Ascending aorta (tissue), 2 donors: ENCODE data around the gene CLPSL1. TPM values are rescaled to one million over a fixed set of nuclear protein-coding genes. Genes with fewer than 3 reads are reported as not detected.

Experiments
- DNase-seq, 2 donors: peaks; one replicate each; pipeline ENCODE4 v3.0.0-alpha.2; 2019; ENCODE audit warnings: low spot score in 2 of 2
- H3K27ac ChIP-seq, 2 donors: fragments of 200-600 bp; sonication (generic); one replicate each; pipeline ENCODE4 v1.5.1; 2016 to 2017; ENCODE audit warnings: mild to moderate bottlenecking in 1 of 2
- H3K27me3 ChIP-seq: fragments of 200-600 bp; sonication (generic); one replicate; pipeline ENCODE4 v1.5.1; 2017
- H3K36me3 ChIP-seq, 2 donors: fragments of 200-600 bp; sonication (generic); one replicate each; pipeline ENCODE4 v1.5.1; 2016
- H3K4me1 ChIP-seq, 2 donors: fragments of 200-600 bp; sonication (generic); one replicate each; pipeline ENCODE4 v1.5.1; 2016 to 2017; ENCODE audit warnings: mild to moderate bottlenecking in 1 of 2
- H3K4me3 ChIP-seq, 2 donors: fragments of 200-600 bp; sonication (generic); one replicate each; pipeline ENCODE4 v1.5.1; 2016 to 2017; ENCODE audit warnings: mild to moderate bottlenecking in 1 of 2
- H3K9me3 ChIP-seq, 2 donors: fragments of 200-600 bp; sonication (generic); one replicate each; pipeline ENCODE4 v1.5.1; 2016
- intact Hi-C: fragments of 100-400 bp; cut with DNase I; formaldehyde crosslinking; loops from one replicate; pipeline ENCODE4 v1.15.1; 2023
- total RNA-seq: library from RNA; depleted of rRNA; stranded (reverse); fragments of >200 nt; gene quantifications from one replicate; pipeline ENCODE4 v1.1.0, GENCODE V29; 2016
- TF ChIP-seq, protein P1 (sequence below), 3 experiments: fragments of 200-600 bp in 2 of 3; fragments of 450-650 bp in 1 of 3; sonication (generic) in 2 of 3; IDR thresholded peaks; one replicate each; pipeline ENCODE4 v1.5.1; 2016 to 2019; ENCODE audit warnings: antibody characterized with exemption in 3 of 3, mild to moderate bottlenecking in 1 of 3, moderate library complexity in 1 of 3

Gene CLPSL1
- total RNA-seq, 1 donor from 2014 or later = not detected

DNA sequence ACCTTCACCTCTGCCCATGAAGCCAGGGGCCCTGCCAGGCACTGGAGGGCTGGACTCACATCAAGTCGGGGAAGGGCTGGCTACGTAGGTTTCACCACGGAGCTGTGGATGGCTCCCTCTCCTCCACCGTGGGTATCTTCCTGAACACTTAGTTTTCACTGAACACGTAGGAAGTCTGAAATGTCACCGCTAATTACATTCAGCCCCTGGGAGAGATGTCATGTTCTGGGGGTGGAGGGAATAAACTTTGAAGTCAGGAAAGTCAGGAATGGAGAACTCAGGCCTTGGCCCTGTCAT lies 30.8 kb downstream of the CLPSL1 start:
- intact Hi-C loops = no loop called here
- H3K27me3 ChIP-seq = no peaks in the 10 kb centered on the region
- TF ChIP-seq, protein P1, sequence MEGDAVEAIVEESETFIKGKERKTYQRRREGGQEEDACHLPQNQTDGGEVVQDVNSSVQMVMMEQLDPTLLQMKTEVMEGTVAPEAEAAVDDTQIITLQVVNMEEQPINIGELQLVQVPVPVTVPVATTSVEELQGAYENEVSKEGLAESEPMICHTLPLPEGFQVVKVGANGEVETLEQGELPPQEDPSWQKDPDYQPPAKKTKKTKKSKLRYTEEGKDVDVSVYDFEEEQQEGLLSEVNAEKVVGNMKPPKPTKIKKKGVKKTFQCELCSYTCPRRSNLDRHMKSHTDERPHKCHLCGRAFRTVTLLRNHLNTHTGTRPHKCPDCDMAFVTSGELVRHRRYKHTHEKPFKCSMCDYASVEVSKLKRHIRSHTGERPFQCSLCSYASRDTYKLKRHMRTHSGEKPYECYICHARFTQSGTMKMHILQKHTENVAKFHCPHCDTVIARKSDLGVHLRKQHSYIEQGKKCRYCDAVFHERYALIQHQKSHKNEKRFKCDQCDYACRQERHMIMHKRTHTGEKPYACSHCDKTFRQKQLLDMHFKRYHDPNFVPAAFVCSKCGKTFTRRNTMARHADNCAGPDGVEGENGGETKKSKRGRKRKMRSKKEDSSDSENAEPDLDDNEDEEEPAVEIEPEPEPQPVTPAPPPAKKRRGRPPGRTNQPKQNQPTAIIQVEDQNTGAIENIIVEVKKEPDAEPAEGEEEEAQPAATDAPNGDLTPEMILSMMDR (IDR thresholded peaks at IDR 0.05) = no peak
- no peak for DNase-seq
- H3K4me3 ChIP-seq = no peak overlapping the region
- H3K9me3 ChIP-seq = peaks cover 0 to 4% of the 10 kb centered on the region in 2 donors
- H3K4me1 ChIP-seq = no peaks in the 10 kb centered on the region
- H3K36me3 ChIP-seq = no peaks in the 10 kb centered on the region
- H3K27ac ChIP-seq = no peak overlapping the region

DNA sequence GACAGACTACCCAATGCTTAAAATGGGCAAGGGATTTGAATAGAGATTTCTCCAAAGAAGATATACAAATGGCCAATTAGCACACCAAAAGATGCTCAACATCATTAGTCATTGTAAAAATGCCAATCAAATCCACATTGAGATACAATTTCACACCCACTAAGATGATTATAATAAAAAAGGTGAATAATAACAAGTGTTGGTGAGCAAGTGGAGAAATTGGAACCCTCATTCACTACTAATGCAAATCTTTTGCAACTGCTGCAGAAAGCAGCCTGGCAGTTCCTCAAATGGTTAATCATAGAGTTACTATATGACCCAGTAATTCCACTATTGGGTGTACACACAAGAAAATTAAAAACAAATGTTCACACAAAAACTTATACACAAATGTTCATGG lies 36.7 kb downstream of the CLPSL1 start:
- no peak for DNase-seq
- Histone ChIP-seq H3K4me1 (no peaks in the 10 kb centered on the region), H3K4me3 (no peak overlapping the region), H3K27ac (no peak overlapping the region), H3K27me3 (no peaks in the 10 kb centered on the region), H3K36me3 (no peaks in the 10 kb centered on the region), H3K9me3 (peaks cover 8 to 9% of the 10 kb centered on the region in 2 donors)
- TF ChIP-seq, protein P1 (IDR thresholded peaks at IDR 0.05) = no peak
- intact Hi-C loops = no loop called here

DNA sequence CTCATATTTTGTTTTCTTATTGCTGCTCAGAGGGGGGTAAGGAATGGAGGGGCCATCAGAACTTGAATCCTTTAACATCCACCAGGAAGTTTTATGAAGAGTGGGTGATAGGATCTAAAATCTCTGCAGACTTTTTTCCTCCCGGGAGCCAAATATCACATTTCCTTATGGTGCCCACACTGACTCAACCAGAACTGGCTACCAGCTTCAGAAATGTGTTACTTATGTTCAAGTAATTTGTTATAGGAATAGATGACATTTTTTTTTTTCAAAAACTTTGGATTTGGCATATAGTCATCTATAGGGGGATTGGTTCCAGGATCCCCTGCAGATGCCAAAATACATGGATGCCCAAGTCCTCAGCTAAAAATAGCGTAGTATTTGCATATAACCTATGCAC lies 42.8 kb downstream of the CLPSL1 start:
- Histone ChIP-seq H3K9me3 (no peaks in the 10 kb centered on the region), H3K27me3 (no peaks in the 10 kb centered on the region), H3K4me1 (no peaks in the 10 kb centered on the region), H3K4me3 (no peak overlapping the region), H3K27ac (no peak overlapping the region), H3K36me3 (no peaks in the 10 kb centered on the region)
- TF ChIP-seq, protein P1 (IDR thresholded peaks at IDR 0.05) = no peak
- intact Hi-C loops = no loop called here
- DNase-seq = no peak

DNA sequence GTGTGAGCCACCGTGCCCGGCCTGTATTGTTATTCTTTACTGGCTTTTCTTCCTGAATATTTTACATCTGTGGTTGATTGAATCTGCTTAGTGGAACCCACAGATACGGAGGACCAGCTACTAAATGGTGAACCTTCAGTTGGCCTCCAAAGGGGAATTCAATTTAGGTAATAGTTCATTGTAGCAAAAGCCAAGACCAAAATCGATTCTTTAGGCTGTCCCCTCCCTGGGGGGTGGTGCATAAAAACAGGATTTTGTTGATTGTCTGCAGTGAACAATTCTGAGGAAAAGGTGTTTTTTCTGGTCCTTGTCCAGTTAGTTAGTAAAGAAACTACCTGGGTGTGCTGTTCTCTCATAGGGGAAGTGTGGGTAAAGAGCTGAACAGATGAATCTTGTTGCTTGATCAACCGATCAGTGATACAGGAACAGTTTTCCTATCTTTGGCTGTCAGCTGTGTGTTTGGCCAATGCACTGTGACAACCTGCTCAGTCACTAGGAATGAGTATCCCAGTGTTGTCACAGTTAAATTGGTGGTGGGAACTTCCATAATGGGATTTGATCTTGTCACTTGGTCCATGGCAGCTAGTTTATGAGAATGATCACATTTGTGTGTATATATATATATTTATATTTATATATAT lies 43.9 kb downstream of the CLPSL1 start:
- H3K4me3 ChIP-seq = no peak overlapping the region
- H3K27me3 ChIP-seq = no peaks in the 10 kb centered on the region
- TF ChIP-seq, protein P1 (IDR thresholded peaks at IDR 0.05) = no peak
- H3K36me3 ChIP-seq = no peaks in the 10 kb centered on the region
- no peak for DNase-seq
- intact Hi-C loops = no loop called here
- H3K4me1 ChIP-seq = no peaks in the 10 kb centered on the region
- no peaks in the 10 kb centered on the region for H3K9me3 ChIP-seq
- no peak overlapping the region for H3K27ac ChIP-seq

DNA sequence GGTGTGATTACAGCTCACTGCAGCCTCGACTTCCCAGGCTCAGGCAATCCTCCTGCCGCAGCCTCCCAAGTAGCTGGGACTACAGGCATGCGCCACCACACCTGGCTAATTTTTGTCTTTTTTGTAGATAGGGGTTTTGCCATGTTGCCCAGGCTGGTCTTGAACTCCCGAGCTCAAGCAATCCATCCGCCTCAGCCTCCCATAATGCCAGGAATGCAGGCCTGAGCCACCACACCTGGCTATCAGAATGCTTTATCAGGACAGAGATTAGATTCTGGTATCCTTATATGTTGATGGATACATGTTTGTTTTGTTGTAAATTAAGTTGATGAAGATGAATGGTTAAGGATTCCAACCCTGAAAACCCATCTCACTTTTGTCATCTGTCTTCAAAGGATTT lies 48.5 kb downstream of the CLPSL1 start:
- no peak overlapping the region for H3K4me3 ChIP-seq
- no peak overlapping the region for H3K27ac ChIP-seq
- H3K4me1 ChIP-seq = no peaks in the 10 kb centered on the region
- no peaks in the 10 kb centered on the region for H3K27me3 ChIP-seq
- TF ChIP-seq, protein P1 (IDR thresholded peaks at IDR 0.05) = no peak
- peaks cover 0 to 4% of the 10 kb centered on the region in 2 donors for H3K36me3 ChIP-seq
- no peak for DNase-seq
- intact Hi-C loops = no loop called here
- H3K9me3 ChIP-seq = no peaks in the 10 kb centered on the region
